ENCODE results near the gene USP48.

Gene USP48

DNA sequence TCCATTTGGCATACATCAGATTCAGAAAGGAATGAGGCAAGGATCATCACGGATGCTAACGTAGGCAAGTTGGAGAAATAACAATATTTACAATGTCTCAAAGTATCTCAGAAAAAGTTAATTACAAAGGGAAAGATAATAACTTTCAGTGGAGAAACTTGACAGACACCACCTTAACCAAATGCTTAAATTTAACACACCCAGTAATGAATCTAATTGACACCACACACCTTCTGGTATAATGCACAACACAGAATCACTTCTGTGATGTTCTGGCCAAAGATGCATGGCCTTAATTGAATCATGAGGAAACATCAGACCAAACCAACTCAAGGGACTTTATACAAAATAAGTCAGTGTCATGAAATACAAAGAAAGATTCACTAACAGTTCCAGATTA lies 23.1 kb downstream of the USP48 start:
- no peaks in the 10 kb centered on the region for H3K9me3 ChIP-seq (ENCODE audit: insufficient read depth, low read length)
- H3K79me2 ChIP-seq (ENCODE audit: insufficient read depth, low read length), result peaks cover 78% of the 10 kb centered on the region
- H3K36me3 ChIP-seq (ENCODE audit: low read length), result no peaks in the 10 kb centered on the region
- TF ChIP-seq EZH2phosphoT487 (conservative IDR thresholded peaks at IDR 0.05; ENCODE audit: low read length), result no peak
- TF ChIP-seq, protein P1, sequence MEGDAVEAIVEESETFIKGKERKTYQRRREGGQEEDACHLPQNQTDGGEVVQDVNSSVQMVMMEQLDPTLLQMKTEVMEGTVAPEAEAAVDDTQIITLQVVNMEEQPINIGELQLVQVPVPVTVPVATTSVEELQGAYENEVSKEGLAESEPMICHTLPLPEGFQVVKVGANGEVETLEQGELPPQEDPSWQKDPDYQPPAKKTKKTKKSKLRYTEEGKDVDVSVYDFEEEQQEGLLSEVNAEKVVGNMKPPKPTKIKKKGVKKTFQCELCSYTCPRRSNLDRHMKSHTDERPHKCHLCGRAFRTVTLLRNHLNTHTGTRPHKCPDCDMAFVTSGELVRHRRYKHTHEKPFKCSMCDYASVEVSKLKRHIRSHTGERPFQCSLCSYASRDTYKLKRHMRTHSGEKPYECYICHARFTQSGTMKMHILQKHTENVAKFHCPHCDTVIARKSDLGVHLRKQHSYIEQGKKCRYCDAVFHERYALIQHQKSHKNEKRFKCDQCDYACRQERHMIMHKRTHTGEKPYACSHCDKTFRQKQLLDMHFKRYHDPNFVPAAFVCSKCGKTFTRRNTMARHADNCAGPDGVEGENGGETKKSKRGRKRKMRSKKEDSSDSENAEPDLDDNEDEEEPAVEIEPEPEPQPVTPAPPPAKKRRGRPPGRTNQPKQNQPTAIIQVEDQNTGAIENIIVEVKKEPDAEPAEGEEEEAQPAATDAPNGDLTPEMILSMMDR (IDR thresholded peaks at IDR 0.05; ENCODE audit: insufficient read depth, low read length, poor library complexity, severe bottlenecking), result no peak
- no peak overlapping the region for H3K27ac ChIP-seq (ENCODE audit: low read depth, low read length)
- no peak overlapping the region for H2AFZ ChIP-seq (ENCODE audit: low read depth, low read length, severe bottlenecking)
- H3K27me3 ChIP-seq (ENCODE audit: low read length), result no peaks in the 10 kb centered on the region
- H4K20me1 ChIP-seq (ENCODE audit: low read depth, low read length), result no peaks in the 10 kb centered on the region
- H3K9ac ChIP-seq (ENCODE audit: low read length), result no peak overlapping the region
- no peaks in the 10 kb centered on the region for H3K9me2 ChIP-seq (replicated peaks; ENCODE audit: insufficient read depth, low read length)
- H3F3A ChIP-seq (ENCODE audit: insufficient read depth), result peaks cover 13% of the 10 kb centered on the region; the same call in 1 of the 2 replicates
- no peak overlapping the region for H3K4me2 ChIP-seq (ENCODE audit: low read depth, low read length, poor library complexity, severe bottlenecking)
- H3K4me3 ChIP-seq (ENCODE audit: insufficient read depth, low read length, poor library complexity, severe bottlenecking), result no peak overlapping the region

DNA sequence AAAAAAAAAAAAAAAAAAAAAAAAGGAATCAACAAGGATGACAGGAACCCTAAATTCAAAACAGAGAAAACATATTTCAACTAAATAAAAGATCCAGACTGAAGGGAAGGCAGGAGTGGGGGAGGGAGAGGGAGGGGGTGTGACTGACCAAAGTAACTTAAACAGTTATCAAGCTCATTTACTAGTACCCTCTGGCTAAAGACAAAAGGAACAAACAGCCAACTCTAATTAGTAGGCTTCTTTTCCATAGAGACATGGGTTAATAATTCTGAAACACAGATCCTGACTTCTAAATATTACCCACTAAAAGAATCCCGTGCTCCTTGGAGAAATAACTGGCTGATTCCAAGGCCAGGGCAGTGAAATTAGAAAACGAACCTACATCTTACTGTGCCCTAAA lies 23.8 kb downstream of the USP48 start:
- no peaks in the 10 kb centered on the region for H3K9me3 ChIP-seq (ENCODE audit: insufficient read depth, low read length)
- peaks cover 72% of the 10 kb centered on the region for H3K79me2 ChIP-seq (ENCODE audit: insufficient read depth, low read length)
- no peaks in the 10 kb centered on the region for H4K20me1 ChIP-seq (ENCODE audit: low read depth, low read length)
- no peaks in the 10 kb centered on the region for H3K27me3 ChIP-seq (ENCODE audit: low read length)
- TF ChIP-seq, protein P1 (IDR thresholded peaks at IDR 0.05; ENCODE audit: insufficient read depth, low read length, poor library complexity, severe bottlenecking), result no peak
- no peak for TF ChIP-seq EZH2phosphoT487 (conservative IDR thresholded peaks at IDR 0.05; ENCODE audit: low read length)
- no peak overlapping the region for H3K27ac ChIP-seq (ENCODE audit: low read depth, low read length)
- no peak overlapping the region for H3K9ac ChIP-seq (ENCODE audit: low read length)
- H3K4me2 ChIP-seq (ENCODE audit: low read depth, low read length, poor library complexity, severe bottlenecking), result no peak overlapping the region
- H3F3A ChIP-seq (ENCODE audit: insufficient read depth), result peaks cover 13% of the 10 kb centered on the region; the same call in 1 of the 2 replicates
- no peak overlapping the region for H2AFZ ChIP-seq (ENCODE audit: low read depth, low read length, severe bottlenecking)
- no peaks in the 10 kb centered on the region for H3K9me2 ChIP-seq (replicated peaks; ENCODE audit: insufficient read depth, low read length)
- H3K36me3 ChIP-seq (ENCODE audit: low read length), result no peaks in the 10 kb centered on the region; the same call in 1 of the 2 replicates
- no peak overlapping the region for H3K4me3 ChIP-seq (ENCODE audit: insufficient read depth, low read length, poor library complexity, severe bottlenecking)

DNA sequence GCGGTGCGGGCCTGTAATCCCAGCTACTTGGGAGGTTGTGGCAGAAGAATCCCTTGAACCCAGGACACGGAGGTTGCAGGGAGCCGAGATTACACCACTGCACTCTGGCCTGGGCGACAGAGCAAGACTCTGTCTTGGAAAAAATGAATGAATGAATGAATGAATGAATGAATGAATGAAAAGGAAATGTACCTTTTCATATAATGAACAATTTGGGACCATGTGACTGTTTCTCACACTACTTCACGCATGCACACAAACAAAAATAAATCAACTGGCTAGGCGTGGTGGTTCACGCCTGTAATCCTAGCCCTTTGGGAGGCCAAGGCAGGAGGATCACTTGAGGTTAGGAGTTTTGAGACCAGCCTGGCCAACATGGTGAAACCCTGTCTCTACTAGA lies 24.3 kb downstream of the USP48 start:
- Histone ChIP-seq H3K27me3 (ENCODE audit: low read length) (no peaks in the 10 kb centered on the region), H3K9ac (ENCODE audit: low read length) (no peak overlapping the region), H2AFZ (ENCODE audit: low read depth, low read length, severe bottlenecking) (no peak overlapping the region), H3K27ac (ENCODE audit: low read depth, low read length) (no peak overlapping the region), H3K9me2 (replicated peaks; ENCODE audit: insufficient read depth, low read length) (no peaks in the 10 kb centered on the region), H3K36me3 (ENCODE audit: low read length) (no peaks in the 10 kb centered on the region; the same call in 1 of the 2 replicates), H3K79me2 (ENCODE audit: insufficient read depth, low read length) (peaks cover 66% of the 10 kb centered on the region), H4K20me1 (ENCODE audit: low read depth, low read length) (no peaks in the 10 kb centered on the region), H3K4me3 (ENCODE audit: insufficient read depth, low read length, poor library complexity, severe bottlenecking) (no peak overlapping the region), H3F3A (ENCODE audit: insufficient read depth) (peaks cover 13% of the 10 kb centered on the region; the same call in 1 of the 2 replicates), H3K9me3 (ENCODE audit: insufficient read depth, low read length) (no peaks in the 10 kb centered on the region), H3K4me2 (ENCODE audit: low read depth, low read length, poor library complexity, severe bottlenecking) (no peak overlapping the region)
- TF ChIP-seq, protein P1 (IDR thresholded peaks at IDR 0.05; ENCODE audit: insufficient read depth, low read length, poor library complexity, severe bottlenecking), result no peak
- no peak for TF ChIP-seq EZH2phosphoT487 (conservative IDR thresholded peaks at IDR 0.05; ENCODE audit: low read length)
